Esophagus (tissue), 2 donors: ENCODE results near the gene HNRNPM. TPM values are rescaled to one million over a fixed set of nuclear protein-coding genes. Genes with fewer than 3 reads are reported as not detected.
A peak's percentile ranks its signal among the peaks of the same experiment; 100 is the strongest.

Experiments used
- H3K27ac ChIP-seq, 2 donors: one replicate each; pipeline ENCODE4 v1.5.1; 2013; ENCODE audit warnings: low read depth in 2 of 2, mild to moderate bottlenecking in 2 of 2, inconsistent platforms in 1 of 2, low read length in 1 of 2, moderate library complexity in 1 of 2
- H3K27me3 ChIP-seq, 2 donors: one replicate each; pipeline ENCODE4 v1.6.1; 2013; ENCODE audit warnings: low read length in 2 of 2, control low read depth in 1 of 2, mild to moderate bottlenecking in 1 of 2; ENCODE audit not compliant: insufficient read depth in 2 of 2, control insufficient read depth in 1 of 2
- H3K36me3 ChIP-seq, 2 donors: one replicate each; pipeline ENCODE4 v1.6.1; 2013; ENCODE audit warnings: low read length in 1 of 2; ENCODE audit not compliant: control insufficient read depth in 2 of 2, insufficient read depth in 2 of 2
- H3K4me1 ChIP-seq, 2 donors: one replicate each; pipeline ENCODE4 v1.6.1; 2013; ENCODE audit warnings: low read length in 1 of 2; ENCODE audit not compliant: control insufficient read depth in 2 of 2, insufficient read depth in 2 of 2
- H3K4me3 ChIP-seq, 2 donors: one replicate each; pipeline ENCODE4 v1.5.1; 2013; ENCODE audit warnings: low read length in 2 of 2, mild to moderate bottlenecking in 2 of 2, low read depth in 1 of 2, moderate library complexity in 1 of 2
- H3K9me3 ChIP-seq, 2 donors: one replicate each; pipeline ENCODE4 v1.6.1; 2013; ENCODE audit warnings: mild to moderate bottlenecking in 2 of 2, low read depth in 1 of 2, low read length in 1 of 2, moderate library complexity in 1 of 2; ENCODE audit not compliant: control insufficient read depth in 2 of 2, insufficient read depth in 1 of 2
- WGBS, 2 donors: extraction: QIAGEN DNeasy Blood & Tissue Kit; methylation state at CpG; one replicate each; pipeline ENCODE4 v1.1.7; 2013; 5-methylcytosine and 5-hydroxymethylcytosine counted together
- polyA plus RNA-seq, 2 donors: library from polyadenylated mRNA; stranded (reverse); fragments of 200-250 nt; gene quantifications; one replicate each; pipeline ENCODE4 v1.2.3, GENCODE V29; 2013
- donor health status: healthy with polysubstance abuse.
- donor health status: Bipolar disorder and iron deficiency.

HNRNPM gene
- polyA plus RNA-seq, 2 donors, result 49.9 to 134 TPM

DNA sequence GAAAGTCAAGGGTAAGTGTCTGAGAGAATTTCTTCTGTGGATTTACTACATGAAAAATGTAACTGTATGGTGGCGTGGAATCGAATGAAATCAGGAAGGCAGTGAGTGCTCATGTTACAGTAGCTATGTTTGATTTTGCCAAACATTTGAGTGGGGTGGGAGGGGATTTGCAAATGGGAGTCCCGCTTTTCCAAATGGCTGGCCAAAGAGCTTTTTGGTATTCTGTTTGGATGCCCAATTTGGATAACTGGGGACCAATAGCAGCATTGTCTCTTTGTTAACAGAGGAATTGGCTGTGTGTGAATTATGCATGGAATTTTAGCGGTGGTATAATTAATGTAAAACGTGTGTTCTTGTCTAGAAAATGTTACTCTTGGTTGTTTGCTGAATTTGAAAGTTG lies 17.8 kb downstream of the HNRNPM start:
- Histone ChIP-seq H3K27ac (no peak overlapping the region), H3K4me1 (peaks cover 0 to 7% of the 10 kb centered on the region in 2 donors), H3K9me3 (no peaks in the 10 kb centered on the region), H3K36me3 (peaks cover 10 to 20% of the 10 kb centered on the region in 2 donors), H3K4me3 (no peak overlapping the region), H3K27me3 (no peaks in the 10 kb centered on the region)
- 76 to 77% methylated on average over 5 of the region's 5 CpGs for WGBS, 2 donors

DNA sequence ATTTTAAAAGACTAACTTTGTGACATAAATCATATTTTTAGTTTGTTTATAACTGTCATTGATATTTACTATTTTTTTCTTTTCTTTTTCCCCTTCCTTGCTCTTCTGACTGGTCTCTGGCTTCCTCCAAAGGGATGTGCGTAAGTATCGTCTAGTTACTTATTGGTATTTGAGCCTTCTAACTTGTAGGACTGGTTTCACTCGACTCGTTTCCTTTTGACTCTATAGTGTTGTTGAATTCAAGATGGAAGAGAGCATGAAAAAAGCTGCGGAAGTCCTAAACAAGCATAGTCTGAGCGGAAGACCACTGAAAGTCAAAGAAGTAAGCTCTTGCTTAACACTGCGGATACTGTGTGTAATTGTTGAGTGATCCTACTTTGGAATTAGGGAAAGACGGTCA lies 18.6 kb downstream of the HNRNPM start:
- Histone ChIP-seq H3K27ac (peak overlapping the region; percentile 4 to 69), H3K4me1 (peaks cover 0 to 7% of the 10 kb centered on the region in 2 donors), H3K9me3 (no peaks in the 10 kb centered on the region), H3K4me3 (no peak overlapping the region), H3K36me3 (peaks cover 11 to 22% of the 10 kb centered on the region in 2 donors), H3K27me3 (no peaks in the 10 kb centered on the region)
- WGBS, 2 donors, result 76 to 82% methylated on average over 8 of the region's 8 CpGs

DNA sequence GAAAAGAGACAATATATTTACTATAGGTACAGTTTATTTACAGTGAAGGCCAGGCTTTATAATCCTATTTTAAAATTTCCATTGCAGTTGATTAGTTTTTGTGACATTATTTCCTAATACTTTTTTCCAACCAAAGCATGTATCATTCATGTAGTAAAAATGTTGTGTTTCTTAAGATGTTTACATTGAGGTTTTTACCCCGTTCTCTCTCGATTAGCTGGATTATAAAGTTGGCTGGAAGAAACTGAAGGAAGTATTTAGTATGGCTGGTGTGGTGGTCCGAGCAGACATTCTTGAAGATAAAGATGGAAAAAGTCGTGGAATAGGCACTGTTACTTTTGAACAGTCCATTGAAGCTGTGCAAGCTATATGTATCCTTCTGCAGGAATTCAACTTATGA lies 21.2 kb downstream of the HNRNPM start:
- Histone ChIP-seq H3K27ac (no peak overlapping the region), H3K27me3 (no peaks in the 10 kb centered on the region), H3K9me3 (no peaks in the 10 kb centered on the region), H3K36me3 (peaks cover 20 to 45% of the 10 kb centered on the region in 2 donors), H3K4me1 (peaks cover 0 to 1% of the 10 kb centered on the region in 2 donors), H3K4me3 (no peak overlapping the region)
- 74 to 84% methylated on average over 4 of the region's 4 CpGs for WGBS, 2 donors

DNA sequence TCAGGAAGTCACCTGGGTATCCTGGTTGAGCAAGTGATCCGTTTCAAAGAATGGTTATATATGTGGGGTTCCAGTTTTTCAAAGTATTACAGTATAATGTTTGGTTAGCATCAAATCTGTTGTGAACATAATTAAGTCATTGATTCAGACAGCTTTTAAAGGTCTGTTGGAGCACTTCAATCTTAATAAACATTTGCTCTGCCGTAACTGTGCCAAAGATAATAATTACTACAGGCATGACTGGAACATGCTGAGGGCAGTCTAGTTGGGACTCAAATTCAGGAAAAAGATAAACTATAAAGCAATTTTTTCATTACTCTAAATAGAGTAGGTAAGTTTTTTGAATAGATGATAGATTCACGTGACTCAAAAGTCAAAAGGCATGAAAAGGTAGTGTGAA lies 23.3 kb downstream of the HNRNPM start:
- no peak overlapping the region for H3K4me3 ChIP-seq
- H3K9me3 ChIP-seq, result no peaks in the 10 kb centered on the region
- H3K27me3 ChIP-seq, result no peaks in the 10 kb centered on the region
- WGBS, 2 donors, result 82 to 86% methylated on average over 3 of the region's 3 CpGs
- peaks cover 27 to 48% of the 10 kb centered on the region in 2 donors for H3K36me3 ChIP-seq
- no peaks in the 10 kb centered on the region for H3K4me1 ChIP-seq
- no peak overlapping the region for H3K27ac ChIP-seq

DNA sequence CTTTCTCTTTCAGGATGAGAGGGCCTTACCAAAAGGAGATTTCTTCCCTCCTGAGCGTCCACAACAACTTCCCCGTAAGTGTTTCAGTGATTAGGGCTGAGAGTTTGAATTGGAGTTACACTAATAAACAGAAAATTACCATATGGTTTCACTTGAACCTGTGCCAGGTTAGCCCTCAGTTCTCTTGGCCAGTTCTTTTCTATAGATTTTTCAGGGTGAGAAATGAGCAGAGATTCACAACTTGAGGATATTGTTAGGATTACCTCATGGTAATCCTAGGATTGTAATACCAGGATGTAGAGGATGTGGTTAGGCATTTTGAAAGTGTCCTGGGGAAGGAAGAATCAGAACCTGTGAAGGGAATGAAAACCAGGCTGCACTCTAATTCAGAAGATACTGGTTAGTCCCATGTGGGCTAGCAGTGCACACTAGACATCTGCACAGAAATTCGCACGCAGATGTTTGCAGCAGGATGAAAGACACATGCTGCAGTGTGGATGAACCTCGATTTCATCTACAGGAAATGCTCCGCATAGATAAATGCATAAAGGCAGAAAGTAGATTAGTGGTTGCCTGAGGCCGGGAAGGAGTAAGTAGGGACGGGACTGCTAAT lies 24.1 kb downstream of the HNRNPM start:
- H3K36me3 ChIP-seq, result peaks cover 24 to 46% of the 10 kb centered on the region in 2 donors
- 77 to 83% methylated on average over 8 of the region's 8 CpGs for WGBS, 2 donors

DNA sequence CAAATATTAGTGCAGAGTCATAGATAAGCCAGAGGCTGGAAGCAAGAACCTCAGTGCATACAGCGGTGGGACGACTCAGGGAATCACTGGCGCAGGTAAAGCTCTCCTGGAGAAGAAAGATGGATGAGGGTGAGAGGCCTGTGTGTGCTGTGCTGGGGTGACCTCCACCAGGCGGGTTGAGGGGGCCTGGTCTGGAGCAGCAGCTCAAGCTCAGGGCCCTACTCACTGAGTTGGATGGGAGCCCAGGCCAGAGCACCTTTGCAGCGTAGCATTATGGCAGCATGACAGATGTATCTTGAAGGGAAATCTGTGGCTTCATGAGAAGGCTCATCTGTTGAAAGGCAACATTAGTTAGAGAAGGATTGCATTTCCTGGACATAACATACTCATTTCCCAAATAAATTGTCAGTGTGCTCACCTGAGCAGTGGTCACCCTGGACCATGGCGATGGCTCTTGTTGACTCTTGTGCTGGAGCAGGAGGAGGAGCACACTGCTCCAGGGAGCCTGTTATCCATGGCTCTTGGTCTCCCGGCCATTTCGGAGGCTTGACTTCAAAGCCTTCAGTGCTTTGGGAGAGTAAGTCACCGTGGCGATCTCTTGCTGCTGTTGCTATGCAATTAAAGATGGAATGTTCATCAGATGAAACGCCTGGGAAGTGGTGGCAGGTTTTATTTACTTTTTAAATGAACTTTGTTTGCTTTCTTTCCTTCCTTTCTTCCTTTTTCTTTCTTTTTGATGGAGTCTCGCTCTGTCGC lies 25.0 kb downstream of the HNRNPM start:
- Histone ChIP-seq H3K27me3 (no peaks in the 10 kb centered on the region), H3K27ac (no peak overlapping the region), H3K4me1 (no peaks in the 10 kb centered on the region), H3K9me3 (no peaks in the 10 kb centered on the region), H3K36me3 (peaks cover 26 to 42% of the 10 kb centered on the region in 2 donors), H3K4me3 (no peak overlapping the region)
- WGBS, 2 donors, result 86 to 89% methylated on average over 13 of the region's 13 CpGs

More for the DNA sequence above, 24.1 kb downstream of the HNRNPM start:
- Histone ChIP-seq H3K4me3 (no peak overlapping the region), H3K27ac (no peak overlapping the region), H3K27me3 (no peaks in the 10 kb centered on the region), H3K4me1 (no peaks in the 10 kb centered on the region), H3K9me3 (no peaks in the 10 kb centered on the region)

DNA sequence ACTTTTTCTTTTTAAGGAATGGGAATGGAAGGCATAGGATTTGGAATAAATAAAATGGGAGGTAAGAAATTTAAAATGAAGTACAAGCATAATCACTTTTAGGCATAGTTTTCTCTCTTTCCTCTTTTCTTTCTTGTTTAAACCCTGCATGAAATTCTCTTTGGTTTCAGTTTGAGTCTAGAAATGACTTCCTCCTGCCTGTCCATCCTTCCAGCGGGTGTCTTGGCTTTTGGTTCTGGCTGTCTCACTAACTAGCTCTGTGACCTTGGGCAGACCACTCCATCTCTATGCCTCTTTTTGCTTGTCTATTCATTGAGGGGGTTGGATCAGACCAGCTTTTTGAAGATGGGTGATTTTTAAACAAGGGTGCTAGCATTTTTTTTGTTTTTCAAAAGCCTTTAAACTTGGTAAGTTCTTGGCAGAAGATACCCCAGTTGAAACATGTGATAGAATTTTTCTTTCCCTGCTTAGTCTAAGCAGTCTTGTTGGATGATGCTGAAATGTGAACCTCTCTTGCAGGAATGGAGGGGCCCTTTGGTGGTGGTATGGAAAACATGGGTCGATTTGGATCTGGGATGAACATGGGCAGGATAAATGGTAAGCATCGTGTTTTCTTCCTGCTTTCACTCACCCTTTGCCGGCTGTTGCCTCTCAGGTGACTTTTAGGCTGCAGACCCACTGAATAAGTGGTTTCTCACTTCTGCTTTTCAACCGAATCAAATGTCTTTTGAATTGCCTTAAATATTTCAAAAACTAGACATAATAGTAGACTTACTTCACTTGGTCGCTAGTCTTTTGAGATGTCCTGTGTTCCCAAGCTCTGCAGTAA lies 29.1 kb downstream of the HNRNPM start:
- peaks cover 35 to 42% of the 10 kb centered on the region in 2 donors for H3K36me3 ChIP-seq
- 79 to 82% methylated on average over 6 of the region's 6 CpGs for WGBS, 2 donors
- no peaks in the 10 kb centered on the region for H3K9me3 ChIP-seq
- no peaks in the 10 kb centered on the region for H3K4me1 ChIP-seq
- H3K4me3 ChIP-seq, result no peak overlapping the region
- H3K27me3 ChIP-seq, result no peaks in the 10 kb centered on the region
- H3K27ac ChIP-seq, result no peak overlapping the region

DNA sequence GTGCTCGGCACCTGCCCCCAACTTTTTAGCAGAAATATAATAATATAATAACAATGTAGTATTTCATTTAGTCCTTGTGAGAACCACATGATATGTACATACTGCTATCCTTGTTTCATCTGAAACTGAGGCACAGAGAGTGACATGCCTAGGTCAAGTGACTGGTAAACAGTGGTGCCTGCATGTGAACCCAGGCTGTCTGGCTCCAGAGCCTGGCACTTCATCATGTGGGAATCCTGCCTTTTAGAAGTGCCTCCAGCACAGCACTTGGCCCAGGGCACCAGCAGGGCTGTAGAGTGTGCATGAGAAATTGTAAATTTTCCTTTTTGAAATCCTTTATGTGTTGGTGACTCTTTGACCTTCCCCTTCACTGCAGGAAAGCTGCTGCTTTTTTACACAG lies 30.2 kb downstream of the HNRNPM start:
- Histone ChIP-seq H3K36me3 (peaks cover 32 to 34% of the 10 kb centered on the region in 2 donors), H3K9me3 (no peaks in the 10 kb centered on the region), H3K4me1 (no peaks in the 10 kb centered on the region), H3K27me3 (no peaks in the 10 kb centered on the region), H3K4me3 (no peak overlapping the region), H3K27ac (no peak overlapping the region)
- 92 to 100% methylated on average over 1 of the region's 1 CpG for WGBS, 2 donors

DNA sequence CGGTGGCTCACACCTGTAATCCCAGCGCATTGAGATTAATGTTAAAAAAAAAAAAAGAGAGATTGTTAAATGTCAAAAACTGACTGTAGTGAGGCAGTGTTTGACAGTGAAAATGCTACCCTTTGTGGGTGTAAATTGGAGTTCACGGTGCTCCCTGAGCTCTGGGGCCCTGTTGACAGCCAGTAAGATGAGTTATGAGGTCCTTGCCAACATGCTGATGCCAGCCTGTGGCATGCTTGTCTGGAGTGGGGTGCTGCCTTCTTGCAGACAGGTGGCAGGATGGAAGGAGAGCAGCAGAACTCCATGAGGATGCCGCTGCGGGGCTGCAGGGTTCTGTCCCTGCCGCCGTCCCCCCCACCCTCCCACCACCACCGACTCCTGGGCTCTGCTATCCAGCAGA lies 31.7 kb downstream of the HNRNPM start:
- WGBS, 2 donors, result 76 to 80% methylated on average over 8 of the region's 8 CpGs
- Histone ChIP-seq H3K27me3 (no peaks in the 10 kb centered on the region), H3K9me3 (no peaks in the 10 kb centered on the region), H3K27ac (no peak overlapping the region), H3K4me3 (no peak overlapping the region), H3K36me3 (peaks cover 25 to 29% of the 10 kb centered on the region in 2 donors), H3K4me1 (peaks cover 3 to 6% of the 10 kb centered on the region in 2 donors)
